B cell (primary cell): ENCODE measurements around the gene SH3RF3. TPM values are rescaled to one million over a fixed set of nuclear protein-coding genes. Genes with fewer than 3 reads are reported as not detected.

ENCODE experiments used
- ATAC-seq: fragments of 200-7000 bp; cut with Tn5 transposase; one replicate; pipeline ENCODE4 v1.10.0; 2021; ENCODE audit warnings: low read depth, mild to moderate bottlenecking, moderate number of reproducible peaks, moderate library complexity
- CTCF ChIA-PET: fragments of 350-600 bp; sonication (Branson Sonifier 250); formaldehyde crosslinking; loops from one replicate; lab custom pipeline; 2021; ENCODE audit warnings: antibody characterized with exemption, inconsistent platforms; lab: Charles Lee
- POLR2A ChIA-PET: fragments of 350-600 bp; sonication (Branson Sonifier 250); formaldehyde crosslinking; loops from one replicate; lab custom pipeline; 2021; ENCODE audit warnings: antibody characterized with exemption; lab: Charles Lee
- DNase-seq: peaks from one replicate; pipeline ENCODE4 v3.0.0; 2013
- H2AFZ ChIP-seq: 2 replicates; pipeline ENCODE4 v1.6.1; 2012; ENCODE audit warnings: mild to moderate bottlenecking, low read depth, low read length; ENCODE audit not compliant: insufficient read depth, poor library complexity, severe bottlenecking
- H3K27ac ChIP-seq, 2 donors: 1 replicate in 1 of 2; 2 replicates in 1 of 2; pipeline ENCODE4 v1.5.1; 2012 to 2013; ENCODE audit warnings: low read length in 2 of 2, mild to moderate bottlenecking in 2 of 2, moderate library complexity in 1 of 2
- H3K27me3 ChIP-seq, 4 experiments: fragments of 200-600 bp in 1 of 4; sonication (generic) in 1 of 4; replicated peaks in 1 of 4; 1 replicate in 2 of 4; 2 replicates in 2 of 4; pipeline versions ENCODE4 v1.6.1 to v1.7.0; 2013 to 2016; ENCODE audit warnings: low read length in 3 of 4, mild to moderate bottlenecking in 2 of 4, mixed read lengths in 1 of 4, moderate library complexity in 1 of 4; ENCODE audit not compliant: insufficient read depth in 4 of 4, control insufficient read depth in 3 of 4; ENCODE audit errors: control extremely low read depth in 1 of 4
- H3K36me3 ChIP-seq, 2 experiments: replicated peaks in 1 of 2; 1 replicate in 1 of 2; 2 replicates in 1 of 2; pipeline versions ENCODE4 v1.6.1 to v1.7.1; 2013; ENCODE audit warnings: low read length in 1 of 2; ENCODE audit not compliant: insufficient read depth in 2 of 2, control insufficient read depth in 1 of 2; ENCODE audit errors: control extremely low read depth in 1 of 2, extremely low read depth in 1 of 2
- H3K4me1 ChIP-seq, 2 donors: fragments of 200-600 bp in 1 of 2; sonication (generic) in 1 of 2; 1 replicate in 1 of 2; 2 replicates in 1 of 2; pipeline versions ENCODE4 v1.5.1 to v1.6.1; 2013 to 2017; ENCODE audit warnings: low read length in 2 of 2; ENCODE audit not compliant: control insufficient read depth in 2 of 2, insufficient read depth in 2 of 2
- H3K4me2 ChIP-seq: replicated peaks from 2 replicates; pipeline ENCODE3; 2012; ENCODE audit warnings: mild to moderate bottlenecking, low read depth, low read length; ENCODE audit not compliant: poor library complexity, severe bottlenecking
- H3K4me3 ChIP-seq, 5 experiments: fragments of 200-600 bp in 1 of 5; sonication (generic) in 1 of 5; 1 replicate in 3 of 5; 2 replicates in 2 of 5; pipeline versions ENCODE4 v1.5.1 to v1.7.0; 2011 to 2016; ENCODE audit warnings: low read length in 4 of 5, mild to moderate bottlenecking in 4 of 5, low read depth in 2 of 5, control low read depth in 1 of 5, moderate library complexity in 1 of 5; ENCODE audit not compliant: insufficient read depth in 1 of 5; ENCODE audit errors: control extremely low read depth in 1 of 5, extremely low read depth in 1 of 5
- H3K79me2 ChIP-seq: fragments of 200-600 bp; sonication (generic); one replicate; pipeline ENCODE4 v1.6.0; 2016; ENCODE audit warnings: low read length; ENCODE audit not compliant: control insufficient read depth, insufficient read depth
- H3K9ac ChIP-seq: fragments of 200-600 bp; sonication (generic); 2 replicates; pipeline ENCODE4 v1.6.1; 2017; ENCODE audit warnings: mild to moderate bottlenecking, low read length, moderate library complexity
- H3K9me3 ChIP-seq, 3 donors: one replicate each; pipeline versions ENCODE4 v1.6.1 to v1.7.1; 2013; ENCODE audit warnings: low read length in 2 of 3; ENCODE audit not compliant: control insufficient read depth in 2 of 3, insufficient read depth in 1 of 3; ENCODE audit errors: control extremely low read depth in 1 of 3
- H4K20me1 ChIP-seq: 2 replicates; pipeline ENCODE4 v1.6.0; 2012; ENCODE audit warnings: mild to moderate bottlenecking, low read length; ENCODE audit not compliant: insufficient read depth, control insufficient read depth, poor library complexity, severe bottlenecking
- H3K27ac Mint-ChIP-seq: one replicate; pipeline ENCODE4 v1.8.0; 2021; ENCODE audit warnings: mixed read lengths
- H3K27me3 Mint-ChIP-seq: one replicate; pipeline ENCODE4 v1.8.0; 2021; ENCODE audit warnings: mixed read lengths
- H3K4me1 Mint-ChIP-seq: one replicate; pipeline ENCODE4 v1.8.0; 2021; ENCODE audit warnings: mixed read lengths
- H3K4me3 Mint-ChIP-seq: one replicate; pipeline ENCODE4 v1.8.0; 2021; ENCODE audit warnings: mixed read lengths
- H3K9me3 Mint-ChIP-seq: one replicate; pipeline ENCODE4 v1.8.0; 2022; ENCODE audit warnings: mixed read lengths; ENCODE audit not compliant: insufficient read depth
- EZH2 ChIP-seq: IDR thresholded peaks from 2 replicates; pipeline ENCODE4 v1.6.1; 2012; ENCODE audit warnings: borderline replicate concordance, low read depth, mild to moderate bottlenecking, moderate library complexity, low read length; ENCODE audit not compliant: insufficient read depth, poor library complexity, severe bottlenecking
- WGBS: methylation state at CpG from one replicate; pipeline ENCODE4 v1.1.5; 2013; ENCODE audit warnings: missing lambda C conversion rate; ENCODE audit not compliant: insufficient coverage; 5-methylcytosine and 5-hydroxymethylcytosine counted together
- intact Hi-C: fragments of 100-400 bp; cut with micrococcal nuclease; formaldehyde crosslinking; loops from one replicate; pipeline ENCODE4 v1.10.0; 2022
- polyA plus RNA-seq: library from polyadenylated mRNA; depleted of rRNA; stranded (reverse); fragments of >200 nt; gene quantifications from 2 replicates; pipeline ENCODE4 v1.2.3, GENCODE V29; 2012
- total RNA-seq, 2 donors: library from RNA; stranded (reverse); fragments of 120-200 nt in 1 of 2; gene quantifications; 1 replicate in 1 of 2; 2 replicates in 1 of 2; pipeline versions ENCODE4 v1.2.3 to v1.2.4, GENCODE V29; 2013 to 2022
- TF ChIP-seq, protein P1 (sequence below): fragments of 200-600 bp; IDR thresholded peaks from one replicate; pipeline ENCODE4 v1.8.0; 2022; ENCODE audit warnings: antibody characterized with exemption, mild to moderate bottlenecking

Gene SH3RF3
- total and polyA plus RNA-seq, 2 donors (not counting 1 experiment from before 2014, with no cell fraction given), result 0.07 to 1.2 TPM

DNA sequence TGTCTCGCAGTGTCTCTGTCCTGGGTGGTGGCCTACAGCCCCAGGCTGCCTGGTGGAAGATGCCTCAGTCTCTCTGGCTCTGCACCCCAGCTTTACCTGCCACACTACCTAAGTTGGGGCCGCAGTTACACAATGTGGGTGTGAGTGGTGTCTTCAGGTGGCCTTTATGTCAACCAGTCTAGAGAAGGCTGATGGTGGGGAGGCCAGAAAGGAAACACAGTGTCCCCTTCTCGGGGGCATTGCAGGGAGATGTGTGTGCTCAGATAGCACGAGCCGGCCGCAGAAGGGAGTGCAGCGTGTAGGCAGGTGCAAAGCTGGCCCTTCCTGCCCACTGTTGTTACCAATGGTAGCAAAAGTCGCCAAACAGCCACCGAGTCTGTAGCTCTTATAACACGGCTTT, 216.1 kb downstream of the SH3RF3 start:
- Mint-ChIP-seq H3K27ac (no peak overlapping the region), H3K9me3 (no peaks in the 10 kb centered on the region), H3K27me3 (peaks cover 4% of the 10 kb centered on the region), H3K4me1 (peaks cover 13% of the 10 kb centered on the region), H3K4me3 (no peak overlapping the region)
- Histone ChIP-seq H3K4me1 (peaks cover 17 to 19% of the 10 kb centered on the region in 2 donors), H3K27me3 (no peaks in the 10 kb centered on the region), H4K20me1 (no peaks in the 10 kb centered on the region), H3K9ac (no peak overlapping the region), H3K9me3 (no peaks in the 10 kb centered on the region), H3K27ac (no peak overlapping the region), H2AFZ (no peak overlapping the region), H3K79me2 (no peaks in the 10 kb centered on the region), H3K4me3 (no peak overlapping the region), H3K4me2 (no peak overlapping the region), H3K36me3 (no peaks in the 10 kb centered on the region)
- no peak for DNase-seq
- WGBS, result 96% methylated on average over 8 of the region's 10 CpGs
- ChIA-PET POLR2A (no interaction called here), CTCF (no interaction called here)
- no peak for ATAC-seq
- TF ChIP-seq, protein P1, sequence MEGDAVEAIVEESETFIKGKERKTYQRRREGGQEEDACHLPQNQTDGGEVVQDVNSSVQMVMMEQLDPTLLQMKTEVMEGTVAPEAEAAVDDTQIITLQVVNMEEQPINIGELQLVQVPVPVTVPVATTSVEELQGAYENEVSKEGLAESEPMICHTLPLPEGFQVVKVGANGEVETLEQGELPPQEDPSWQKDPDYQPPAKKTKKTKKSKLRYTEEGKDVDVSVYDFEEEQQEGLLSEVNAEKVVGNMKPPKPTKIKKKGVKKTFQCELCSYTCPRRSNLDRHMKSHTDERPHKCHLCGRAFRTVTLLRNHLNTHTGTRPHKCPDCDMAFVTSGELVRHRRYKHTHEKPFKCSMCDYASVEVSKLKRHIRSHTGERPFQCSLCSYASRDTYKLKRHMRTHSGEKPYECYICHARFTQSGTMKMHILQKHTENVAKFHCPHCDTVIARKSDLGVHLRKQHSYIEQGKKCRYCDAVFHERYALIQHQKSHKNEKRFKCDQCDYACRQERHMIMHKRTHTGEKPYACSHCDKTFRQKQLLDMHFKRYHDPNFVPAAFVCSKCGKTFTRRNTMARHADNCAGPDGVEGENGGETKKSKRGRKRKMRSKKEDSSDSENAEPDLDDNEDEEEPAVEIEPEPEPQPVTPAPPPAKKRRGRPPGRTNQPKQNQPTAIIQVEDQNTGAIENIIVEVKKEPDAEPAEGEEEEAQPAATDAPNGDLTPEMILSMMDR, result no peak
- no peak for TF ChIP-seq EZH2
- intact Hi-C loops, result no loop called here

DNA sequence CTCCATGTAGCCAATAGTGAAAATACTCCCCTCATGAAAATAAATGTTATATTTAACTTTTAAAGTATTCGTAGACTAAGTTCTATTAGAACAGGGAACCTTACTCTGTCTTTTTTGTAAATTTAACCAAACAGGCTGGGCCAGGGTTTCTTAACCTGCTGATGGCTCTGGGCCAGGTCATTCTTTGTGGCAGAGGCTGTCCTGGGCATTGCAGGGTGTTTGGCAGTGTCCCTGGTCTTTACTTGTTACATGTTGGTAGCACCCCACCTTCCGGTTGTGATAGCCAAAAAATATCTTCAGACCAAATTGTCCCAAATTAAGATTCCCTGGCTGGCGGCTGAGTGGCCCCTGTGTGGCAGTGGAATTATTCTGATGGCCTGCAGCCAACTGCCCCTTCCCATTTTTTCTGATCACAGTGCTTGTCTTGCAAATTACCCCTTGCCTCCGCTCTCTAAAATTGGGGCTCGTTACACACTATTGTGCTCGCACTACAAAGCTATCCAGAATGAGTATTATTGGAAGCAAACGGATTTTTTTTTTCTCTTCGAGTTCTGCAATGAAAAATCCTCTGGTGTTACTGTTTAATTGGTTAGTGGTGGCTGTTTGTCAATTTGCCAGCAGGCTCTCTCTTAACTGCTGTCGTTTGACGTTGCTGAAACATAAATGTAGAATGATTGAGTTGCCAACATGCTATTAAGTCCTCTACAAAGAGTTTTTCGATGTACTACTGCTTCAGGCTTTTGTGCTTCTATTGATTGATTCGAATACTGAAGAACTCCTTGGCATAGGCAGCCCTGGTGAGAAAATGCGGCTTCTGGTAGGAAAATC, 216.9 kb downstream of the SH3RF3 start:
- WGBS, result 88% methylated on average over 10 of the region's 13 CpGs
- H3K27me3 Mint-ChIP-seq, result peaks cover 4% of the 10 kb centered on the region
- ChIA-PET CTCF (no interaction called here), POLR2A (no interaction called here)
- H3K4me1 Mint-ChIP-seq, result peaks cover 17% of the 10 kb centered on the region
- H3K9me3 Mint-ChIP-seq, result no peaks in the 10 kb centered on the region
- Histone ChIP-seq H3K4me3 (no peak overlapping the region), H3K9me3 (no peaks in the 10 kb centered on the region), H3K36me3 (no peaks in the 10 kb centered on the region), H3K9ac (no peak overlapping the region), H3K4me1 (peaks cover 17 to 19% of the 10 kb centered on the region in 2 donors), H3K27me3 (no peaks in the 10 kb centered on the region), H3K27ac (no peak overlapping the region), H3K79me2 (no peaks in the 10 kb centered on the region), H3K4me2 (no peak overlapping the region), H2AFZ (no peak overlapping the region), H4K20me1 (no peaks in the 10 kb centered on the region)
- H3K27ac Mint-ChIP-seq, result no peak overlapping the region
- H3K4me3 Mint-ChIP-seq, result no peak overlapping the region
- TF ChIP-seq EZH2, result no peak
- TF ChIP-seq, protein P1, result no peak
- no peak for ATAC-seq
- intact Hi-C loops, result no loop called here
- no peak for DNase-seq
